D721Med (cell line): Measurements from ENCODE around the gene LENG8.

ENCODE experiments used
- DNase-seq: peaks from one replicate; pipeline ENCODE4 v3.0.0; 2011; ENCODE audit warnings: low spot score; ENCODE audit not compliant: insufficient read length
- FAIRE-seq: peaks from 2 replicates; lab custom pipeline; 2011; peaks lifted over from hg19 to GRCh38; lab: Jason Lieb, UNC
- CTCF ChIP-seq: IDR thresholded peaks from 2 replicates; pipeline ENCODE4 v1.5.1; 2012; ENCODE audit warnings: mild to moderate bottlenecking, control low read depth; ENCODE audit not compliant: insufficient read depth; ENCODE audit errors: missing control alignments

LENG8 gene

GRCh38 chr19:54411033-54411432, 38.0 kb upstream of the LENG8 start:
- no peak for DNase-seq
- no peak for TF ChIP-seq CTCF
- no peak for FAIRE-seq

GRCh38 chr19:54412877-54413276, 36.1 kb upstream of the LENG8 start:
- FAIRE-seq = no peak
- no peak for DNase-seq
- TF ChIP-seq CTCF = no peak

- no peak for FAIRE-seq
- TF ChIP-seq CTCF = no peak
- DNase-seq = no peak
Observed at GRCh38 chr19:54414156-54414555, 34.8 kb upstream of the LENG8 start.

GRCh38 chr19:54415208-54415900, 33.6 kb upstream of the LENG8 start, which contains the start of gene TTYH1:
Gene TTYH1, plus strand, starts transcription at chr19:54415464. Its CDS starts 89 bp downstream, at chr19:54415553.
- FAIRE-seq (no peak), DNase-seq (peak; percentile 25)
- peak; percentile 13 for TF ChIP-seq CTCF

- DNase-seq = peak; percentile 24
- FAIRE-seq = no peak
- TF ChIP-seq CTCF = no peak
Observed at GRCh38 chr19:54415901-54416673, 32.9 kb upstream of the LENG8 start.

- no peak for DNase-seq
- no peak for FAIRE-seq
- TF ChIP-seq CTCF = no peak
Observed at GRCh38 chr19:54416695-54417491, 32.1 kb upstream of the LENG8 start.
